Kidney (tissue), 14 donors: ENCODE results near the gene SECTM1. TPM values are rescaled to one million over a fixed set of nuclear protein-coding genes. Genes with fewer than 3 reads are reported as not detected.
"Not testable (repeated sequence)": the region's sequence is repeated elsewhere in the genome, so short reads cannot be mapped to it uniquely, and the experiment has no call there.

Experiments used
- DNase-seq, 5 donors: peaks; one replicate each; pipeline ENCODE4 v3.0.0-alpha.2; 2013 to 2020
- FAIRE-seq: peaks from 2 replicates; lab custom pipeline; 2012; peaks lifted over from hg19 to GRCh38; lab: Jason Lieb, UNC
- H3K27ac ChIP-seq, 2 donors: one replicate each; pipeline ENCODE4 v1.7.0; 2013; ENCODE audit warnings: low read depth in 2 of 2, low read length in 2 of 2, inconsistent platforms in 1 of 2
- H3K27me3 ChIP-seq: one replicate; pipeline ENCODE4 v1.7.1; 2013; ENCODE audit warnings: low read length, inconsistent platforms; ENCODE audit not compliant: control insufficient read depth, insufficient read depth
- H3K36me3 ChIP-seq, 3 donors: one replicate each; pipeline versions ENCODE4 v1.7.0 to v1.7.1; 2013; ENCODE audit warnings: low read length in 3 of 3, control low read depth in 1 of 3, inconsistent platforms in 1 of 3; ENCODE audit not compliant: insufficient read depth in 3 of 3, control insufficient read depth in 2 of 3
- H3K4me1 ChIP-seq, 3 donors: one replicate each; pipeline versions ENCODE4 v1.7.0 to v1.7.1; 2013; ENCODE audit warnings: low read length in 3 of 3, inconsistent platforms in 1 of 3, low read depth in 1 of 3; ENCODE audit not compliant: control insufficient read depth in 2 of 3, insufficient read depth in 2 of 3
- H3K4me3 ChIP-seq, 3 donors: one replicate each; pipeline versions ENCODE4 v1.7.0 to v1.8.1; 2013; ENCODE audit warnings: low read length in 3 of 3, control low read depth in 1 of 3, inconsistent platforms in 1 of 3
- H3K9ac ChIP-seq, 3 donors: one replicate each; pipeline versions ENCODE4 v1.7.0 to v1.7.1; 2013; ENCODE audit warnings: low read length in 3 of 3, control low read depth in 1 of 3, inconsistent platforms in 1 of 3
- H3K9me3 ChIP-seq, 3 donors: one replicate each; pipeline versions ENCODE4 v1.7.0 to v1.7.1; 2013; ENCODE audit warnings: low read length in 3 of 3, control low read depth in 1 of 3, inconsistent platforms in 1 of 3; ENCODE audit not compliant: control insufficient read depth in 2 of 3, insufficient read depth in 1 of 3
- intact Hi-C: fragments of 100-400 bp; cut with DNase I; formaldehyde crosslinking; loops from one replicate; pipeline ENCODE4 v1.11.1; 2022
- polyA plus RNA-seq: library from polyadenylated mRNA; stranded (reverse); fragments of 350-450 nt; fragmentation: Illumina TruSeq; extraction: RNeasy Lipid Tissue Mini Kit (QIAGEN cat#74804); gene quantifications from one replicate; pipeline ENCODE4 v1.2.3, GENCODE V29; 2014; ENCODE audit warnings: low read depth, low replicate concordance; ENCODE audit not compliant: insufficient read depth
- total RNA-seq: library from RNA; stranded (reverse); fragmentation: NEBNext Ultra II Directional; extraction: Animal tissue kit (Norgen Biotek cat#: 25700); gene quantifications from one replicate; pipeline ENCODE4 v1.2.1, GENCODE V29; 2021
- TF ChIP-seq, protein P1 (sequence below): IDR thresholded peaks from 3 replicates; pipeline ENCODE4 v1.5.1; 2012; ENCODE audit warnings: mild to moderate bottlenecking, moderate library complexity, borderline replicate concordance; ENCODE audit not compliant: insufficient read depth; ENCODE audit errors: extremely low read depth
- donor health status: control.
- donor health status: control.
- donor health status: control.
- donor health status: control.
- donor health status: control.
- donor health status: DM: yes; HTN: yes; CAD: no.
- donor health status: Normal renal cell carcinoma (clear cell type).

SECTM1 gene
- total and polyA plus RNA-seq, 2 donors from 2014 or later: 15.4 to 87.5 TPM

- no peak for FAIRE-seq
These were observed 47.5 kb upstream of the SECTM1 start for GRCh38 chr17:82380860-82381702.

DNA sequence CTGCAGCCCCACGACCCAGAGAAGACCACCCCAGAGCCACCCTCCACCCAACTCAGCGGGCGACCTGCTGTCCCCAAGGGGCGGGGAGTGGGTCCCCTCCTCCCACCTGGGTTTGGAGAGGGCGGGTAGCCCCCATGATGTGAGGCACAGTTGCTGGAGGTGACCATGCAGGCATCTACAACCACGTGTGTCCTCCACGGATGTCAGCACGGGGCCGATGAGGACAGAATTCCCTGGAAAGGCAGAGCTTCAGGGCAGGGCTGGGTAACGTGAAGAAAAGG lies 45.1 kb upstream of the SECTM1 start:
- TF ChIP-seq, protein P1, sequence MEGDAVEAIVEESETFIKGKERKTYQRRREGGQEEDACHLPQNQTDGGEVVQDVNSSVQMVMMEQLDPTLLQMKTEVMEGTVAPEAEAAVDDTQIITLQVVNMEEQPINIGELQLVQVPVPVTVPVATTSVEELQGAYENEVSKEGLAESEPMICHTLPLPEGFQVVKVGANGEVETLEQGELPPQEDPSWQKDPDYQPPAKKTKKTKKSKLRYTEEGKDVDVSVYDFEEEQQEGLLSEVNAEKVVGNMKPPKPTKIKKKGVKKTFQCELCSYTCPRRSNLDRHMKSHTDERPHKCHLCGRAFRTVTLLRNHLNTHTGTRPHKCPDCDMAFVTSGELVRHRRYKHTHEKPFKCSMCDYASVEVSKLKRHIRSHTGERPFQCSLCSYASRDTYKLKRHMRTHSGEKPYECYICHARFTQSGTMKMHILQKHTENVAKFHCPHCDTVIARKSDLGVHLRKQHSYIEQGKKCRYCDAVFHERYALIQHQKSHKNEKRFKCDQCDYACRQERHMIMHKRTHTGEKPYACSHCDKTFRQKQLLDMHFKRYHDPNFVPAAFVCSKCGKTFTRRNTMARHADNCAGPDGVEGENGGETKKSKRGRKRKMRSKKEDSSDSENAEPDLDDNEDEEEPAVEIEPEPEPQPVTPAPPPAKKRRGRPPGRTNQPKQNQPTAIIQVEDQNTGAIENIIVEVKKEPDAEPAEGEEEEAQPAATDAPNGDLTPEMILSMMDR: no peak

More at GRCh38 chr17:82380860-82381702, 47.5 kb upstream of the SECTM1 start:
- Histone ChIP-seq H3K4me3 (peak overlapping the region in 1 of 3 donors; percentile 2), H3K4me1 (peaks cover 0 to 9% (median 0%) of the 10 kb centered on the region in 3 donors), H3K9me3 (no peaks in the 10 kb centered on the region), H3K27me3 (peaks cover 2% of the 10 kb centered on the region), H3K9ac (no peak overlapping the region), H3K27ac (no peak overlapping the region), H3K36me3 (no peaks in the 10 kb centered on the region)
- DNase-seq: no peak
- intact Hi-C loops: no loop called here
- TF ChIP-seq, protein P1: no peak

GRCh38 chr17:82377924-82378740 lies 44.6 kb upstream of the SECTM1 start:
- Histone ChIP-seq H3K36me3 (no peaks in the 10 kb centered on the region), H3K27me3 (peaks cover 2% of the 10 kb centered on the region), H3K4me3 (no peak overlapping the region), H3K27ac (no peak overlapping the region), H3K9me3 (no peaks in the 10 kb centered on the region), H3K9ac (no peak overlapping the region), H3K4me1 (no peaks in the 10 kb centered on the region)
- intact Hi-C loops: no loop called here
- FAIRE-seq: no peak
- peak in 2 of 5 donors; percentile 45 to 51 for DNase-seq
- TF ChIP-seq, protein P1: no peak

More for the DNA sequence above, 45.1 kb upstream of the SECTM1 start:
- H3K27me3 ChIP-seq: peaks cover 2% of the 10 kb centered on the region
- H3K9ac ChIP-seq: no peak overlapping the region
- H3K4me1 ChIP-seq: no peaks in the 10 kb centered on the region
- no peak overlapping the region for H3K27ac ChIP-seq
- no peaks in the 10 kb centered on the region for H3K9me3 ChIP-seq
- no peak overlapping the region for H3K4me3 ChIP-seq
- FAIRE-seq: no peak
- peak in 1 of 5 donors; percentile 74 for DNase-seq
- H3K36me3 ChIP-seq: no peaks in the 10 kb centered on the region
- intact Hi-C loops: no loop called here

DNA sequence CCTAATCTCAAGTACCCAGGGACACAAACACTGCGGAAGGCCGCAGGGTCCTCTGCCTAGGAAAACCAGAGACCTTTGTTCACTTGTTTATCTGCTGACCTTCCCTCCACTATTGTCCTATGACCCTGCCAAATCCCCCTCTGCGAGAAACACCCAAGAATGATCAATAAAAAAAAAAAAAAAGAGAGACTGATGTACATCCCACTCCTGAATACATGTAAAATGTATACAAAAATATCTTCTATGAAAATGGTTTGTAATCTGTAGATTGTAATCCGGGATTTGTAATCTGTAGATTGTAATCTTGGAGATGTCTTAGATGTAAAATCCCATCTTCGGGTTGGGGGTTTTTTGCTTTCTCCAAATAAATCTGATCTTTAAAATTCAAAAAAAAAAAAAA lies 43.7 kb upstream of the SECTM1 start:
- H3K9me3 ChIP-seq, H3K4me3 ChIP-seq, H3K27me3 ChIP-seq, DNase-seq, H3K4me1 ChIP-seq, FAIRE-seq, intact Hi-C loops, H3K27ac ChIP-seq, H3K9ac ChIP-seq, H3K36me3 ChIP-seq: not testable (repeated sequence)
